HG03521 (cell line): ENCODE results near the gene ACTN1.

Experiments used
- ATAC-seq: cut with Tn5 transposase; IDR thresholded peaks from one replicate; pipeline ENCODE4 v1.9.1; 2021; ENCODE audit warnings: mild to moderate bottlenecking, moderate library complexity; ENCODE audit not compliant: unreplicated experiment

ACTN1 gene

GRCh38 chr14:68970038-68970612, 9.0 kb downstream of the ACTN1 start:
- no peak for ATAC-seq

DNA sequence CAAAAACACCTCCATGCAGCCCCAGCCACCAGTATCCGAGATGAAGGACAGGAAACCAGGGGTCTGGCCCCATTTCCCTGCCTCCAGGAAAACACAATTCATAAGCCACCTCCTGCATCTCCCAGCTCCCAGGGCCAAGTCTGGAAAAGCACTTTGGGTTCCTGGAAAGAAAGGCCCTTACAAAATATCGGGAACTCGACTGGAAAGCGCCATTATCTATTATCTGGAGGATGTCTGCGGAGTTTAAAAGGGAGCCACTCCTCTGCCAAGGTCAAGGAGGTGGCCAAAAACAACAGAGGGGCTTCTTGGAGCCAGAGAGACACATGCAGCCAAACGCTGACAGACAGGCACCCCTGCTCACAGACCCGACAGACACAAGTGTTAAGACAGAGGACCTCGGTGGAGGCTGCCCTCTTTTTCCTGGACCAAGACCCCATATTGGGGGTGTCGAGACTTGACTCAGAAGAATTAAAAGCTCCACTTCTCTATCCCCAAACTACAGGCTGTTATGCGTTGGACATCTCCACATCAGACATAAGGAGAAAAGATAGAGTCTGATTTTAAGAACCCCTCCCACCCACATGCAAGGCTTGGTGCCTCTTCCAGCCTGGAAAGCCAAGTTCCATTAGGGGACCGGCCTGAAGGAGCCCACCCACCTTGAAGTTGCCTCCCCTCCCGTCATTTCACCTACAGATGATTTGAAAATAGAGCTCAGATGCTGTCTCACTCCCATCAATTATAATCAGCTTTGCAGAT, 9.6 kb downstream of the ACTN1 start:
- no peak for ATAC-seq

- no peak for ATAC-seq
Observed at GRCh38 chr14:68968721-68969120, 10.4 kb downstream of the ACTN1 start.

DNA sequence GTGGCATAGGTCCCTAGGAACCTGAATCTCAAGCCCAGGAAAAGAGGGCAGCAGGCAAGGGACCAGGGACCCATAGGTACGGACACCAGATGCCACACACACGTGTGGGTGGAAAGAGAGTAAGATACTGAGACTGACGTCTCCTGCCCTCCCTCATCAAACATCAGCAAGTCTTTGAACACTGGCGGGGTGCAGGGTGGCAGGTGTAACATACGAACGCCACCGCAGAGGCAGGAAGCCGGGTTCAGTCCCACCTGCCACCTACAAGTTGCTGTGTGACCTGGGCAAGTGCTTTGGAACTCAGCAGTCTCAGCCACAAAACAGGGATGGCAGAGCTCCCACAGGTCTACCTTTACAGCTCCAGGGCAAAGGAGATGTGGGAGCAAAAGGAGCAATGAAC, 11.1 kb downstream of the ACTN1 start:
- no peak for ATAC-seq

DNA sequence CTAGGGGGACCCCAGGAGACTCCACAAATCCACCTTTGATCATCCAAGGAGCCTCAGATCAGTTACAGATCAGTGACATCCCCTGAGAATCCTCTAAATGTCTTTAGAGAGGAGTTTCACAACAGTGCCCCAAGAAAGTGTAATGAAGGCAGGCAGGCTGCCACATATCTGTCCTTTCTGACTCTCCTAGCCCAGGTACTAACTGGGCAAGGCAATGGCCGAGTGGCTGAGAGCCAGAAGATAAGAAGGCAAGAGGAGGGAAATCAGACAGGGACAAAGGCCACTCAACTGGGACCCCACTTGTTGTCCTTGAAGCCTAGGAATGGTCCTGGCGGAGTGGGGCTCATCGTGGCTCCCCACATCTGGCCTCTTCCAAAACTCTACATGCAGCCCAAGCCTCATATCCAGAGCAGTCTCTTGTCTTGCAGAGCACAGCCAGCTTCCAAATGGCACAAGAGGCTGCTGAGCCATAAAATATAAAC, 11.6 kb downstream of the ACTN1 start:
- no peak for ATAC-seq

- ATAC-seq, result no peak
Observed at GRCh38 chr14:68966872-68967301, 12.2 kb downstream of the ACTN1 start.

- ATAC-seq, result no peak
Observed at GRCh38 chr14:68965261-68965761, 13.8 kb downstream of the ACTN1 start.

GRCh38 chr14:68964300-68965093, 14.6 kb downstream of the ACTN1 start:
- ATAC-seq, result no peak

GRCh38 chr14:68962681-68963080, 16.4 kb downstream of the ACTN1 start:
- no peak for ATAC-seq

DNA sequence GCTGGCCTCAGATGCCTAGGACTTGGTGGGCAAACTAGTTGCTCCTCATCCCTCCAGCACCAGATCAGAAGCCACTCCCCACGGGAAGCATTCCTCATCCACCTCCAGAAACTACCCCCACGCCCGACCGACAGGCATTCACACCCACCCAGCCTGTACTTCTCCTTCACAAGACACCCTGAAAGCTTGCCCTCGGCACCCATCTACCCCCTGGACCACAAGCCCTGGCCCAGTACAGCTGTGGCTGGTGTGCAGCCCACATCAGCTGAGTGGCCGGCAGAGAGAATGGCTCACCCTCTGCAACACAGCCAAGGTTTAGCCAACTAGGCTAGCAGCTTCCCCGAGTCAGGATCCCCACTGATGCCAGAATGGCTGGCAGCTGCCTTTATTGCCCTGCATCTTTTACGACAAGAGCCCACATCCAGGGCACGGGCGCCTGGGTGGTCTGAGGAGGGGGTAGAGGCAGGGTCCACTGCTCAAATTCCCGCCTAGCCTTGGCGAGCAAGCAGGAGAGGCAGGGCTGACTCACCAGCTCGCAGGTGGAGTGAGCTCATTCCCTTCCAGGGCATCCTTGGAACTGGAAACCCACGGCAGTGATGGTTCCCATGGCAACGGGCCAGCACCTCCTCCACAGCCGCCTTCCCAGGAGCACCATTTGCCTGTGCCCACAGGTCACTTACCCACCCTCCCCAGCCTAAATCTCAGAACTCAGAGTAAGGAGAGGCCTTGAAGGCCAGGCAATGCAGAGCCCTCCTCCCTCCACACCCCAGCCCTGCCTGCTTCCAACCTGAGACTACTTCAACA, 17.1 kb downstream of the ACTN1 start:
- ATAC-seq, result no peak

DNA sequence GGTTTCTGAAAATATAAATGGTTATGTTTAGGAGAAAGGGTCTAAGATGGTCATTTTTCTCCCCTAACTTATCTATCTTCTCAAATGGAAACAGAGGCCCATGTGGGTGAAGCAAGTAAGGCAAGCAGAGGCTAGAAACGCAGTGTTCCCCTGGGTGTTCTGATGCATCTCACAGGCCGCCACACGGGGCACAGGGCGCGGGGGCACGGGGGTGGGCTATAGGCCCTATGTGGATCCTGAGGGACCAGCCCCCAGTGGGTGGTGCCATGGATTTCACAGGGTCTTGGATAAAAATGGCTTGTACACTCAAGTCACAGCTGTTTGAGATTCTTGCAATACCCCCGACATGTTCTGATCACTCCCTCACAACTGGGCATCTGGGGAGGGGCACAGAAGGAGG, 17.7 kb downstream of the ACTN1 start:
- no peak for ATAC-seq

- no peak for ATAC-seq
Observed at GRCh38 chr14:68960123-68960522, 19.0 kb downstream of the ACTN1 start.

DNA sequence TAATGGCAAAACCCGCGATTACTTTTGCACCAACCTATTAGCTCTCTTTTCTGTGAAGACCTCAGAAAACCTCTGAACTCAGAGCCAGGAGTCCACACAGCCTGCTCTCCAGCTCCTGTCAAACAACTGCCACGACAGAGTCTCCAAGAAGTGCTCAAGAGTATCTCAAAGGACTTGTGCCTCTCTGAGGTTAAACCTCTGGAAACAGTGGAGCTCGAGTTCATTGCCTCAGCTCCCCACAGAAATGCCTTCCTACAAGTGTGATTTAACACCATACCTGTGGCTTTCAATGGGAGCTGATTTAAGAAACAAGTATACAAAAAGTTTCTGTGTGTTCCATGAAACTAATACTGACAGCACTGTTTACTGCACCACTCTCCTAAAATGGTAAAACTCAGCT, 20.1 kb downstream of the ACTN1 start:
- ATAC-seq, result no peak

GRCh38 chr14:68958553-68958952, 20.5 kb downstream of the ACTN1 start:
- ATAC-seq, result no peak

DNA sequence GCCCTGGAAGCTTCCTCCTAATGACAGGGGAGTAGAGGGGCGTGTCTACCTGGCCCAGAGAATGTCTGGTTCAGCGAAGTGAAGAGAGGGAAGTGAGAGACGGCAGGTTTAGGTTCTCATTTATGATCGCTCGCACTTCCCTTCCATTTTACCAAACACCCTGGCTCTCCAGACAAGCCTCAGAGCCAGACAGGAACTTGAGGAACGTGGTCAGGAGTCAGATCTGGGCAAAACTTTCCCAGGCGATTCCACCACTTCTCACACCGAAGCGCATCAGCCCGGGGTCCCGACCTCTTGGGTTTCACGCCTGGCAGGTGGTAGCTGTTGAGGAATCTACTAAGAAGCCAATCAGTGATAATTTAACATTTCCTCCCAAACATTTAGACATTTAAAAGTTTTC, 21.3 kb downstream of the ACTN1 start:
- no peak for ATAC-seq

- ATAC-seq, result no peak
Observed at GRCh38 chr14:68956724-68957123, 22.4 kb downstream of the ACTN1 start.

- ATAC-seq, result no peak
Observed at GRCh38 chr14:68955851-68956179, 23.3 kb downstream of the ACTN1 start.

GRCh38 chr14:68955164-68955850, 23.8 kb downstream of the ACTN1 start:
- no peak for ATAC-seq

DNA sequence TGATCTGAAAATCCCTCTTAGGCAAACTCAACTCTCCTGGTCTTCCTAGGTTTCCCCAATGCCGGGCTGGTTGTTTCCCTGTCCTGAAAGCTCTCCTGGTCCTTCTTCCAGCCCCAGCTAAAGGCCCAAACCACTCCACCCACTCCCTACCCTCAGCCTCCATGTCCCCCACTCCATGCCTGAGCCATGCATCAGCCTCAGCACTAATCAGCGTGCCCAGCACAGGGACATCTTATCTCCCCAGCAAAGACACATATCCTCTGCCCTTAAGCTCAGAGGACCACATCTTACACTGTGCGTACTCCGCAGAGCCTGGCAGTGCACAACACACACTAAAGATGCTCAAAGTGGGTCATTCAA, 25.9 kb downstream of the ACTN1 start:
- ATAC-seq, result no peak

- no peak for ATAC-seq
Observed at GRCh38 chr14:68952531-68953195, 26.4 kb downstream of the ACTN1 start.
